Suprapubic skin (tissue), 3 donors: ENCODE measurements around the gene ZBTB22.
"Not testable (repeated sequence)": the region's sequence is repeated elsewhere in the genome, so short reads cannot be mapped to it uniquely, and the experiment has no call there.

Source experiments
- CTCF ChIP-seq, 2 donors: fragments of 200-600 bp in 1 of 2; fragments of 450-650 bp in 1 of 2; sonication (generic) in 1 of 2; IDR thresholded peaks; one replicate each; pipeline ENCODE4 v1.5.1; 2016 to 2019; ENCODE audit warnings: antibody characterized with exemption in 2 of 2, mild to moderate bottlenecking in 1 of 2, moderate library complexity in 1 of 2
- EP300 ChIP-seq: sonication (generic); formaldehyde crosslinking; IDR thresholded peaks from one replicate; pipeline ENCODE4 v1.6.1; 2017; ENCODE audit warnings: antibody characterized with exemption
- POLR2A ChIP-seq, 2 donors: fragments of 450-650 bp; IDR thresholded peaks; one replicate each; pipeline ENCODE4 v1.6.1; 2017; ENCODE audit warnings: antibody characterized with exemption in 2 of 2, mild to moderate bottlenecking in 2 of 2, moderate library complexity in 2 of 2

DNA sequence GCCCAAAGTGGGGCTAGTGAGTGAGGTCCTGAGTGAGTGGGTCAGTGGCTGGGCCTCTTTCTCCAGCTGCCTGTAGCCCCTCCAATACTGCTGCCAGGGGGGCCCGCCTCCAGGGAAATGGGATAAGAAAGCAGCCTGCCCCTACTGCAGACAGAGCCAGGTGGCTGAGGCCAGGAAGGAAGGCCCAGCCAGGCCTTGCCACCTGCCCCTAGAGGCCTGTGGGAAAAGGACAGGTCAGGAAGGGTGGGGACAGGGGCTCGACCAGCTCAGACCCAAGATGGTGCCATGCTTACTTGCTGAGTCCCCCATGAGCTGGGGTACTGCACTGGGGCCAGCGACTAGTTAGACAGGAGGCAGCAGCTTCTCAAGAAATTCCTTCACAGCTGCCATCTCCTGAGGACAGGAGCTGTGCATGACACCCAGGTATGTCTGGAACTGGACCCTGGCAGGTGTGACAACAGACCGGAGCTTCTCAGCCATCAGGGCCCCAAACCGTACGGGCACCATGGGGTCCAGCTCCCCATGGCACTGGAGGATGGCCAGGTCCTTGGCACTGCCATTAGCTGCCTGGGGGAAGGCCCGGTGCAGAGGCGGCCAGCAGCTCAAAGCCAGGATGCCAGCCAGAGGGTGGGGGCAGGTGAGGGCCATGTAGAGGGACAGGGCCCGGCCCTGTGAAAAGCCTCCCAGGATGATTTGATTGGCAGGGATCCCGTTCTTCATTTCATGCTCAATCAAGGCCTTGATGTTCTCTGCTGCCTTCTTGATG is 47.8 kb upstream of the ZBTB22 start:
- TF ChIP-seq EP300; CTCF (IDR thresholded peaks at IDR 0.05); POLR2A (IDR thresholded peaks at IDR 0.05): not testable (repeated sequence)
